Epithelial cell of proximal tubule (primary cell): ENCODE measurements around the gene PDYN. TPM values are rescaled to one million over a fixed set of nuclear protein-coding genes. Genes with fewer than 3 reads are reported as not detected.
A peak's percentile ranks its signal among the peaks of the same experiment; 100 is the strongest.
"Not testable (repeated sequence)": the region's sequence is repeated elsewhere in the genome, so short reads cannot be mapped to it uniquely, and the experiment has no call there.

Experiments
- DNase-seq: peaks from one replicate; pipeline ENCODE4 v3.0.0-alpha.2; 2011; ENCODE audit warnings: low read depth
- H3K4me3 ChIP-seq: 2 replicates; pipeline ENCODE4 v1.5.1; 2011; ENCODE audit warnings: low read depth, mild to moderate bottlenecking, low read length
- total RNA-seq: library from RNA; depleted of rRNA; stranded (reverse); fragments of >200 nt; gene quantifications from 2 replicates; pipeline ENCODE4 v1.2.3, GENCODE V29; 2015
- TF ChIP-seq, protein P1 (sequence below): conservative IDR thresholded peaks from 2 replicates; pipeline ENCODE4 v1.5.1; 2012; ENCODE audit warnings: low read depth, mild to moderate bottlenecking, low read length

PDYN gene
- total RNA-seq = not detected in 2 replicates

GRCh38 chr20:1993986-1994385, at the start of gene PDYN:
PDYN (minus strand) TSS chr20:1994058; CDS start chr20:1983084, 10,974 bp downstream.
- H3K4me3 ChIP-seq = no peak within 1 kb of the TSS
- no peak for DNase-seq
- TF ChIP-seq, protein P1, sequence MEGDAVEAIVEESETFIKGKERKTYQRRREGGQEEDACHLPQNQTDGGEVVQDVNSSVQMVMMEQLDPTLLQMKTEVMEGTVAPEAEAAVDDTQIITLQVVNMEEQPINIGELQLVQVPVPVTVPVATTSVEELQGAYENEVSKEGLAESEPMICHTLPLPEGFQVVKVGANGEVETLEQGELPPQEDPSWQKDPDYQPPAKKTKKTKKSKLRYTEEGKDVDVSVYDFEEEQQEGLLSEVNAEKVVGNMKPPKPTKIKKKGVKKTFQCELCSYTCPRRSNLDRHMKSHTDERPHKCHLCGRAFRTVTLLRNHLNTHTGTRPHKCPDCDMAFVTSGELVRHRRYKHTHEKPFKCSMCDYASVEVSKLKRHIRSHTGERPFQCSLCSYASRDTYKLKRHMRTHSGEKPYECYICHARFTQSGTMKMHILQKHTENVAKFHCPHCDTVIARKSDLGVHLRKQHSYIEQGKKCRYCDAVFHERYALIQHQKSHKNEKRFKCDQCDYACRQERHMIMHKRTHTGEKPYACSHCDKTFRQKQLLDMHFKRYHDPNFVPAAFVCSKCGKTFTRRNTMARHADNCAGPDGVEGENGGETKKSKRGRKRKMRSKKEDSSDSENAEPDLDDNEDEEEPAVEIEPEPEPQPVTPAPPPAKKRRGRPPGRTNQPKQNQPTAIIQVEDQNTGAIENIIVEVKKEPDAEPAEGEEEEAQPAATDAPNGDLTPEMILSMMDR = no peak

GRCh38 chr20:2042400-2042799, 48.5 kb upstream of the PDYN start:
- TF ChIP-seq, protein P1 = no peak
- DNase-seq = peak; percentile 32
- no peak overlapping the region for H3K4me3 ChIP-seq

GRCh38 chr20:2038161-2038560, 44.3 kb upstream of the PDYN start:
- TF ChIP-seq, protein P1 = no peak
- DNase-seq = no peak
- H3K4me3 ChIP-seq = no peak overlapping the region

DNA sequence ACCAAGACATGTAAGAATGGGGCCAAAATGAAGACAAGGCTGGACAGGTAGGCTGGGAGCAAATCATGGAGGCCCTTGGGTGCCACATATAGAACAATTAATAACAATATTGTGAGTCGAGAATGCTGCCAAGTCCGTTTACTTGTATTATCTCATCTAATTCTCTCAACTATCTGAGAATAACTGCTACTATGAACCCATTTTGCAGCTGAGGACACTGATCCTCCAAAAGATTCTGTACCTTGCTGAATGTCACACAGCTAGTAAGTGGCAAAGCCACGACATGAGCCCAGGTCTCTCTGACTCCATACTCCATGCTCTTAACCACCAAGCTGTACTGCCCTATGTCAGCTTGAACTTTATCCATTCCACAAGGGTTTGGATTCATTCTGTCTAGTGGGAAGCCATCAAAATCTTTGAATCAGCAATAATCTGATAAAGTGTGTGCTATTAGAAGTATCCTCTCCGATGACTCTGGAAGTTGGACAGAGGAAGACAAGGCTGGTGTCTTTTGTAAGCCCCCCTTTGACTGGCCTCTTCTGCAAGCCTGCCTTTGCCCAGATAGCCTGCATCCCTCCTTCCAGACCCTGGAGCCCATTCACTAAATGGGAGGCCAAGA, 43.5 kb upstream of the PDYN start:
- TF ChIP-seq, protein P1 = no peak
- DNase-seq = no peak
- H3K4me3 ChIP-seq = no peak overlapping the region

DNA sequence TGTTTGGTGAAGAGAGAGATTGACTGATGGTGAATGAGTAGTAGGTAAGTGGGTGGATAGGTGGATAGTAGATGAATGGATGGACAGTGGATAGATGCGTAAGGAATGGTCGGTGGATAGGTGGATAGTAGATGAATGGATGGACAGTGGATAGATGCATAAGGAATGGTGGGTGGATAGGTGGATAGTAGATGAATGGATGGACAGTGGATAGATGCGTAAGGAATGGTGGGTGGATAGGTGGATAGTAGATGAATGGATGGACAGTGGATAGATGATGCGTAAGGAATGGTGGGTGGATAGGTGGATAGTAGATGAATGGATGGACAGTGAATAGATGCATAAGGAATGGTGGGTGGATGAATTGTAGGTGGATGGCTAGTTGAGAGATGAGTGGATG, 42.5 kb upstream of the PDYN start:
- not testable (repeated sequence) for H3K4me3 ChIP-seq, DNase-seq

- TF ChIP-seq, protein P1 = no peak
- H3K4me3 ChIP-seq = no peak overlapping the region
- DNase-seq = no peak
Observed at GRCh38 chr20:2032168-2032567, 38.3 kb upstream of the PDYN start.

GRCh38 chr20:2026514-2026913, 32.7 kb upstream of the PDYN start:
- DNase-seq = no peak
- H3K4me3 ChIP-seq = no peak overlapping the region
- TF ChIP-seq, protein P1 = no peak
